Brain pericyte (primary cell): ENCODE data around the gene FRMD6.

Experiments used
- DNase-seq: peaks from one replicate; pipeline ENCODE4 v3.0.0-alpha.2; 2012; ENCODE audit warnings: low read depth, low spot score

Gene FRMD6

DNA sequence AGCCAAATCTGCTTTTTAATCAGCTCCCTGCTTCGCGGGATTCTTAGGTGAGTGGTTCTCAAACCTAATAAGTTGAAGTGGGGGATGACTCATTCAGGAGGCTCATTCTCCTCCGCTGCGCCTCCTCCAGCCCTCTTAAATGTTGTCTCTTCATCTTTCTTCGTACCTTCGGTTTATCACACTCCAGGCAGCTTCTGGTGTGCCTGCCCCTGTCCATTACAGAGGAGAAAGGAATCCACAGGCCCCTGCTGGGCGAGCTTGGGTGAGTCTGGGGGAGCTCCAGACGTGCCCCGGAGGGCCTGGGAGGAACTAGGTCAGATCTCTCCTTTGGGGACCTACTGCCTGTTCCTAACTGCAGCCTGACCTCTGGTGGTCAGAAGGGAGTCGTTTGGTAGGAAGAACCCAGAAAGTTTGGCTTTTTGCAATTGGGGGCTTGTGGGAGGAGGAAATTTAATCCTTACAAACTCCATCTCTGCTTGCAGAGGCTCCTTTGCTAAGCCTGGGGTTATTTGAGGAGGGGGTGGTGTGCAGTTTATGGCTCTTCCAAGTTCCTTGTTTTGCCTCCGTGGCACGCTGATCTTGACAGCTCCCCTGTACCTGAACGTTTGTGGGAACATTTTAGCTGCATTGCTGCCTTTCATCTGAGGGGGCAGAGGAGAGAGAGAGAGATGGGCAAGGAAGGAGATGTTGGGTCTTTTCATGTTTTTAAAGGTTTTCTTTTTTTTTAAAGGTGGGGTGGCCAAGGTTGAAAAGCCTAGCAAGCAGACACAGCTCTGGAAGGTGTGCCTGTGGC lies 124.6 kb downstream of the FRMD6 start:
- DNase-seq, result no peak

- DNase-seq, result peak; percentile 16
Observed at GRCh38 chr14:51780006-51780692, 128.4 kb downstream of the FRMD6 start.
